RWPE1 (cell line): ENCODE measurements around the gene LCAT.
A peak's percentile ranks its signal among the peaks of the same experiment; 100 is the strongest.
"Not testable (repeated sequence)": the region's sequence is repeated elsewhere in the genome, so short reads cannot be mapped to it uniquely, and the experiment has no call there.

Source experiments
- CTCF ChIA-PET: fragments of 350-600 bp; sonication (Branson Sonifier 250); formaldehyde crosslinking; extraction: SDS; loops from one replicate; lab custom pipeline; 2021; lab: Yijun Ruan, JAX
- POLR2A ChIA-PET: fragments of 400-600 bp; formaldehyde crosslinking; extraction: SDS; loops from one replicate; lab custom pipeline; 2020; ENCODE audit warnings: antibody characterized with exemption; ENCODE audit not compliant: low non-redundant PET; lab: Yijun Ruan, JAX
- DNase-seq: peaks from one replicate; pipeline ENCODE4 v3.0.0; 2012; ENCODE audit warnings: low spot score
- H3K27ac ChIP-seq: fragments of 450-650 bp; 2 replicates; pipeline ENCODE4 v1.5.1; 2017
- CTCF ChIP-seq: fragments of 450-650 bp; conservative IDR thresholded peaks from 2 replicates; pipeline ENCODE4 v1.5.1; 2017; ENCODE audit warnings: low read depth, mild to moderate bottlenecking

Gene LCAT

GRCh38 chr16:67977469-67978227 lies 33.7 kb upstream of the LCAT start:
- DNase-seq: no peak
- CTCF ChIA-PET: interaction anchor here (0.7 kb wide), 1 partner anchor 51 kb away, joined by 3 read pairs; no protein-coding TSS in a partner anchor
- H3K27ac ChIP-seq: no peak overlapping the region
- POLR2A ChIA-PET: no interaction called here
- TF ChIP-seq CTCF: no peak

GRCh38 chr16:67977005-67977404 lies 33.1 kb upstream of the LCAT start:
- CTCF ChIA-PET: no interaction called here
- no peak for DNase-seq
- TF ChIP-seq CTCF: no peak
- no peak overlapping the region for H3K27ac ChIP-seq
- POLR2A ChIA-PET: no interaction called here

GRCh38 chr16:67976205-67976604 lies 32.3 kb upstream of the LCAT start:
- ChIA-PET CTCF (no interaction called here), POLR2A (no interaction called here)
- DNase-seq: no peak
- no peak overlapping the region for H3K27ac ChIP-seq
- no peak for TF ChIP-seq CTCF

GRCh38 chr16:67975321-67976105 lies 31.6 kb upstream of the LCAT start:
- DNase-seq: no peak
- ChIA-PET POLR2A (no interaction called here), CTCF (no interaction called here)
- no peak overlapping the region for H3K27ac ChIP-seq
- no peak for TF ChIP-seq CTCF

GRCh38 chr16:67972285-67972684 lies 28.4 kb upstream of the LCAT start:
- CTCF ChIA-PET: not testable (repeated sequence)

GRCh38 chr16:67971111-67971510 lies 27.2 kb upstream of the LCAT start:
- 0 out of 2 replicates have a peak overlapping the region, but pooled peaks have one; percentile 7 for H3K27ac ChIP-seq
- TF ChIP-seq CTCF: no peak
- POLR2A ChIA-PET: no interaction called here
- DNase-seq: no peak
- CTCF ChIA-PET: no interaction called here

More at GRCh38 chr16:67972285-67972684, 28.4 kb upstream of the LCAT start:
- DNase-seq, H3K27ac ChIP-seq, POLR2A ChIA-PET: not testable (repeated sequence)
